Stomach smooth muscle (tissue), 2 donors: ENCODE results near the gene TMEM97.

Experiments
- H3K27ac ChIP-seq: one replicate; pipeline ENCODE4 v1.7.0; 2013; ENCODE audit warnings: mild to moderate bottlenecking, low read length, inconsistent platforms
- H3K27me3 ChIP-seq, 2 donors: one replicate each; pipeline ENCODE4 v1.7.0; 2013; ENCODE audit warnings: low read length in 2 of 2; ENCODE audit not compliant: insufficient read depth in 2 of 2, control insufficient read depth in 1 of 2
- H3K36me3 ChIP-seq, 2 donors: one replicate each; pipeline ENCODE4 v1.7.0; 2013; ENCODE audit warnings: low read length in 2 of 2; ENCODE audit not compliant: control insufficient read depth in 2 of 2, insufficient read depth in 2 of 2
- H3K4me1 ChIP-seq: one replicate; pipeline ENCODE4 v1.7.0; 2013; ENCODE audit warnings: low read length; ENCODE audit not compliant: control insufficient read depth, insufficient read depth
- H3K4me3 ChIP-seq, 2 donors: one replicate each; pipeline ENCODE4 v1.7.0; 2013; ENCODE audit warnings: low read length in 2 of 2
- H3K9ac ChIP-seq, 2 donors: one replicate each; pipeline ENCODE4 v1.7.0; 2013; ENCODE audit warnings: low read length in 2 of 2, mild to moderate bottlenecking in 1 of 2
- H3K9me3 ChIP-seq, 2 donors: one replicate each; pipeline ENCODE4 v1.7.0; 2013; ENCODE audit warnings: low read length in 2 of 2; ENCODE audit not compliant: control insufficient read depth in 2 of 2
- donor health status: healthy.
- donor health status: Pancreatic carcinoma.

Gene TMEM97

DNA sequence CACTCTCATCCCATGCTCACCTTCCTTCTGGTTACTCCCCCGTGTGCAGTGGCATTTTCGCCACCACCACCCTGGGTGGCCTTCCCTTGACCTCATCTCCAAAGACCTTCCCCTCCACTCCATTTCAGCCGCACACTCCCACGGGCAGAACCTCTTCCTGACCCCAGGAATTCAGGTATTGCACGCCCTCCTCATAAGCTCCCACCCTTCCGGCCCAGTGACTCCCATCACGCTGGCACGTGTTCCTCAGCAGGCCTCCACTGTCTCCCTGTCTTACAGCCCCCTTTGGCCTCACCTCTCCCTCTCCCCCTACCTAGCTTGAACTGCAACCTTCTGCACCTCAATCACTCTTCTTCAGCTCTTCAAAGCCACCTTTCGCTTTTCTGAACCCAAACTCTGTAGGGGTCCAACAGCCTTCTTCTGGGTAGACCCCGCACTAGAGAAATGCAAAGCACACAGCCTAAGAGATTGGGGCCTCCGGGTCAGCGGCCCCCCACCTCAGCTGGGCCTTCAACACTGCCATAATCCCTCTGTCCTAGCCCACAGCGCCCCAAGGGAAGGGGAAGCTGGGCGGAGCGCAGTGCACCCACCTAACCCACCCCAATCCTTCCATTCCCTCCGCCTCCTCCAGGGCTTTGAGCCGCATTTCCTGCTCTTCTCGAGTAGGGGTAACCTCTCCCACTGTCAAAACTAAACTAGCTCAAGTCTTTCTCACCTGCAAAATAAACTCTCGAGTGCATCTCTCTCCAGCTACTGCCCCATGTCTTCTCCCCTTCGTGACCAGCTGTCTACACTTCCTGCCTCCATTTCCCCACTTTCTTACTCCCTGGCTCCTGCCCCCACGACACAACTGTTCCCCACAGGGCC is 1.7 kb upstream of the TMEM97 start:
- H3K27me3 ChIP-seq: no peaks in the 10 kb centered on the region
- no peaks in the 10 kb centered on the region for H3K9me3 ChIP-seq
- H3K9ac ChIP-seq: no peak overlapping the region
- no peak overlapping the region for H3K4me3 ChIP-seq
- no peaks in the 10 kb centered on the region for H3K36me3 ChIP-seq
- H3K4me1 ChIP-seq: peaks cover 21% of the 10 kb centered on the region
- H3K27ac ChIP-seq: no peak overlapping the region

DNA sequence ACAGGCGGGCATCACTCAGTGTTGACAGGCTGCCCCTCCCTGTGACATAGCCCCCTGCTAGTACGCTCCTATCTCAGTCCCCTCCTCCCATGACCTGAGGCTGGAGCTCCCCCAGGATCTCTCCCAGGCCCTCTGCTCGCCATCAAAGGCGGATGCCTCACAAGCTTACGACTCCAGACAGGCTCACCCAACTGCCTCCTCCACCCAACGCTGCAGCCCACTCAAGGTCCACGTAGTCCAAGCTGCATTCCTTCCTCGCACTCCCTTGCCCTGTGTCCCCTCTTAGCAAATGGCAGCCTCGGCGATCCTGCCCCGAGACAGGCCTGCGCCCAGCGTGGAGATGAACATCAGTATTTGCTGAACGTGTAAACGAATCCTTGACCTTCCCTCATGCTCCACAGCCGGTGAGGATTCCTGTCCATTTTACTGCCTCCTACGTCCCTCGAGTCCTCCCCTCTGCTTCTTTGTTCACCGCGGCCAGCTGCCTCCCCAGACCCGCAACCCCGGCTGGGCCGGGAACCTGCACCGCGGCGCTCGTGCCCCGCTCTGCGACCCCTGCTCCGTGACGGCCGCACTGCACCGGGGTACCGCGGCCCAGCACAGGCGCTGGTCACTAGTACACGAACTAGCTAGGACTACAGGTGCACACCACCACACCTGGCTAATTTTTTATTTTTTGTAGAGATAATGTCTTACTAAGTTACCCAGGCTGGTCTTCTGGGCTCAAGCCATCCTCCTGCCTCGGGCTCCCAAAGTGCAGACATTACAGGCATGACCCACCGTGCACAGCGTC is 838 bp upstream of the TMEM97 start:
- Histone ChIP-seq H3K36me3 (no peaks in the 10 kb centered on the region), H3K9ac (peak overlapping the region; percentile 36 to 43), H3K9me3 (no peaks in the 10 kb centered on the region), H3K27ac (no peak overlapping the region), H3K27me3 (no peaks in the 10 kb centered on the region), H3K4me1 (peaks cover 21% of the 10 kb centered on the region), H3K4me3 (peak overlapping the region; percentile 73 to 81)

DNA sequence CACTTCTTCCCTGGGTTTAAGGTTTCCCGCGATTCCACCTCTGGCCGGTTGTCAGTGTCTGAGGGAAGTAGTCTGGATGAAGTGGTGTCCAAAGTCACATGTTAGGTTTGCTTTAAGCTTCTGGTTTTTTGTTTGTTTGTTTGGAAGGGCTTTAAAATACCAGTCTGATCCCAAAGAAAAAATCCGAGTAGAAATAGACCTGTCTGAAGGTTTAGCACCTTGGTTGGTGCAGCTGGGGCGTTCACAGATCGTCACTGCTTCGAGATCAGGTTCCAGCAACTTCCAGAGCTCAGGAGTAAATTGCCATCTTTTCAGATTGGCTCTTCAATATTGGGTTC is 567 bp downstream of the TMEM97 start:
- no peaks in the 10 kb centered on the region for H3K27me3 ChIP-seq
- H3K9ac ChIP-seq: peak overlapping the region; percentile 51 to 76
- H3K4me3 ChIP-seq: peak overlapping the region; percentile 60 to 81
- no peaks in the 10 kb centered on the region for H3K36me3 ChIP-seq
- H3K9me3 ChIP-seq: no peaks in the 10 kb centered on the region
- peak overlapping the region; percentile 75 for H3K27ac ChIP-seq
- peaks cover 21% of the 10 kb centered on the region for H3K4me1 ChIP-seq

DNA sequence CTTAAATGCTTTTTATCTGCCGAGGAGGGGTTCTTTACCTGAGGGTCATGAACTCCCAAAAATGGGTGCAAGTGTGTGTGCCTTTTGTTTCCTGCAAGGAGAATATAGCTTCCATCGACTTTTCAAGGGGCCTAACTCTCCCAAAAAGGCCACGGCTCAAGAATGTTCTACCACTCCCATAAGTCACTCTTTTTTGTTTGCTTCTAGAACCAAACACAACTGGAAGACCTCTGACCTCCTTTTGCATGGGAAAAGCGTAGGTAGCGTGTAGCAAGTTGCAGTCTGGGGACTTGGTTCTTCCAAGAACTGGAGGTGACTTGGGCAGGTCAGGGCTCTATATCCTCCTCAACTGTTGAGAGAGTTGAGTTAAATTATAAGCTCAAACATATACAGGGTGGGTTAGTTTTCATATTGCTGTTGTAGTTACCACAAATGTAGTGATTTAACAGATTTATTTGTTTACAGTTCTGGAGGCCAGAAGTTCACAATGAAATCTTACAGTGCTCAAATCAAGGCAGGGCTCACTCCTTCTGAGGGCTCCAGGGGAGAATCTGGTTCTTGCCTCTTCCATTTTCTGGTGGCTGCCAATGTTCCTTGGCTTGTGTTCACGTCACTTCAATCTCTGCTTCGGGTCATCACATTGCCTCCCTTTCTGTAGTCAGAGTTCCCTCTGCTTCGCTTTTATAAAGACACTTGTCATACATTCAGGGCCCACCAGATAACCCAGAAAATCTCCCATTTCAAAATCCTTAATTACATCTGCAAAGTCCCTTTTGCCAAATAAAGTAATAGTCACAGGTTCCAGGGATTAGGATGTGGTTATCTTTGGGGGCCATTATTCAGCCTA is 1.4 kb downstream of the TMEM97 start:
- no peak overlapping the region for H3K9ac ChIP-seq

DNA sequence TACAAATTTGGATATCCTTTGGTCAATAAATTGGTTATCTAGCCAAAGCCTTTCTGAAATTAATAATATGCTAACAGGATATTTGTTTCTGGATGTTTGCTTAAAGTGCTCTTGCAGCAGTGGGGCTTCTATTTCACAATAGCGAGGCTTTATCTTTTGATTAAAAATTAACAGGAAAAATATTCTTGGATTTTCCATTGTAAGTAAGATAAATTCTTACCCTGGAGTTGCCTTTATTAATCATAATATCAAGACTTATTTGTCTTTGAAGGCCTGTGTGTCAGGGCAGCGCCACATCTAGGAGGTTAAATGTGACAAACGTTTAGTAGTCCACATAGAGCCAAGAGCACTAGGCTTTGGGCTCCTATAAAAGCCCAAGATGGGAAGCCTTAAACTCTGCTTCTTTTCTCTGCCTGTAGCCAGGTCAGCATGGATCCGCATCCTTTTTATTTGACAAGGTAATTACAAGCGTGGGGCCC is 5.3 kb downstream of the TMEM97 start:
- H3K4me3 ChIP-seq: no peak overlapping the region
- H3K27me3 ChIP-seq: no peaks in the 10 kb centered on the region
- peaks cover 12 to 17% of the 10 kb centered on the region in 2 donors for H3K36me3 ChIP-seq
- H3K9ac ChIP-seq: no peak overlapping the region
- peaks cover 9% of the 10 kb centered on the region for H3K4me1 ChIP-seq
- no peak overlapping the region for H3K27ac ChIP-seq
- no peaks in the 10 kb centered on the region for H3K9me3 ChIP-seq

More for the DNA sequence above, 1.4 kb downstream of the TMEM97 start:
- H3K27me3 ChIP-seq: no peaks in the 10 kb centered on the region
- no peaks in the 10 kb centered on the region for H3K36me3 ChIP-seq
- H3K4me1 ChIP-seq: peaks cover 21% of the 10 kb centered on the region
- H3K27ac ChIP-seq: no peak overlapping the region
- H3K9me3 ChIP-seq: no peaks in the 10 kb centered on the region
- H3K4me3 ChIP-seq: peak overlapping the region in 1 of 2 donors; percentile 81

DNA sequence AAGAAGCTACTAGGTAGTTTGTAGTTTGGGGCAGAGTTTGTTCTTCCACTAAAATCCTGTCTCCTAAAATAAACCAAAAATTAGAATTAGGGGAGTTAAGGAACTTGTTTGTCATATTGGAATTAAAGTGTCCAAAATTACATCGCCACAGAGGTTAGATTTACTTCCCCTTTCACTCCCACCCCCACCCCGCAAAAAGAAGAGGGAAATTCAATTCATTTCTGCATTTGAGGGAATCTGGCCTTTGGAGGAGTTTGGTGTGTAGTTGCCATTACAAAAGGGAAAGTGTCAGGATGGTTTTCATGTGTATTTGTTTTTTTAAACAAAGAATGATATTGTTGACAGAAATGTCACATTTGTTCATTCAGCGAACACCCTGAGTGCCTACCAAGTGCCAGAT is 5.8 kb downstream of the TMEM97 start:
- Histone ChIP-seq H3K9ac (no peak overlapping the region), H3K36me3 (peaks cover 13 to 19% of the 10 kb centered on the region in 2 donors), H3K4me1 (peaks cover 4% of the 10 kb centered on the region), H3K27ac (no peak overlapping the region), H3K9me3 (no peaks in the 10 kb centered on the region), H3K4me3 (no peak overlapping the region), H3K27me3 (no peaks in the 10 kb centered on the region)

DNA sequence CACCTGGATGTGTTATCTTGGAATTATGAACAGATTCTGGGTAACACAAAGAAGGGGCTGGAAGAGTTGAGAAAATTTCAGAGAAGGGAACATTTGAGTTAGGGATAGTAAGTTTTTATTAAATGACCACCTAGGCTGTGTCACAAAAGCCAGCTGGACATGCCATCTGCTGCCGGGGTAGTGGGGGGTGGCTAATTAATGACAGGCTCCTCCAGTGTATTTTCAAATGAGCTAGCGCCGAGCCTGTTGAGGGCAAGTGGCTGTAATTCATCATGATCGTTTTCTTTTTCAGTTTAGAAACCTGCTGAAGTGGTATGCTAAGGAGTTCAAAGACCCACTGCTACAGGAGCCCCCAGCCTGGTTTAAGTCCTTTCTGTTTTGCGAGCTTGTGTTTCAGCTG is 6.2 kb downstream of the TMEM97 start:
- H3K4me1 ChIP-seq: peaks cover under 1% of the 10 kb centered on the region
- H3K27ac ChIP-seq: no peak overlapping the region
- H3K27me3 ChIP-seq: no peaks in the 10 kb centered on the region
- no peaks in the 10 kb centered on the region for H3K9me3 ChIP-seq
- no peak overlapping the region for H3K4me3 ChIP-seq
- peaks cover 13 to 19% of the 10 kb centered on the region in 2 donors for H3K36me3 ChIP-seq
- no peak overlapping the region for H3K9ac ChIP-seq

DNA sequence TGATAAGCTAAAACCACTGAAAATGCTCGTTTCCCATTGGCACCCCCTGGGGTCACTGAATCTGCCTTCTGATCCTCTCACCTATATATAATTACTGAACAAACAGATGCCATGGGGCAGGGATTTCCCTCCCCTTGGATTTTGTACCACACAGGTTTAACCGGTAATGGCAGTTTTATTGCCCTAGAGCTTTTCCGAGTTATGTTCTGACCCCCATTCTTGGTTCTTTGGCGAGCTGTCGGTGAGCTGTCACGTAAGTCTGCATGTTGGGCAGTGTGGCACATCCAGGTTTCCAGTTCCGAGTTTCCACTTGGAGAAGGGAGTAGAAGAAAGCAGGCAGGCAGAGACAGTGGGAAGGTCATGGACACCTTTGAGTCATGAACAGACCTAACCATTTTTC is 7.1 kb downstream of the TMEM97 start:
- Histone ChIP-seq H3K4me1 (no peaks in the 10 kb centered on the region), H3K36me3 (peaks cover 14 to 19% of the 10 kb centered on the region in 2 donors), H3K9me3 (no peaks in the 10 kb centered on the region), H3K27me3 (no peaks in the 10 kb centered on the region), H3K9ac (no peak overlapping the region), H3K4me3 (no peak overlapping the region), H3K27ac (no peak overlapping the region)

DNA sequence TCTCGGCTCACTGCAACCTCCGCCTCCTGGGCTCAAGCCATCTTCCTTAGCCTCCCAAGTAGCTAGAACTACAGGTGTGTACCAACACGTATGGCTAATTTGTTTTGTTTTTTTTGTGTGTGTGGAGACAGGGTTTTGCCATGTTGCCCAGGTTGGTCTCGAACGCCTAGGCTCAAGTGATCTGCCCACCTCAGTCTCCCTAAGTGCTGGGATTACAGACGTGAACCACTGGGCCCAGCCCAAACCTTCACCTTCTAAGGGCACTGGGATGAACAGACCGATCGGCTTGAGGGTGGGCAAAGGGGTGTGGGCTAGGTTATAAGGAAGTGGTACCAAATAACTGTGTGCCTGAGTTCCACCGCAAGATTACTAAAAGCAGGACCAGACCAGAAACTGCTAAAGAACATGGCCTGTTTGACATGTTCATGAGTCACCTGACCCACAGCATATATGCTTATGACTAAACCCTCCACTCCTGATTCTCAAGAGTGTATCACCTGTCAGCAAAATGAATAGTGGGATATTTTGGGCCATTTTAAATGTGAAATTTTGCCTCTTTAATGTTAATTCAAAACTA is 8.1 kb downstream of the TMEM97 start:
- peaks cover 24 to 29% of the 10 kb centered on the region in 2 donors for H3K36me3 ChIP-seq
- no peaks in the 10 kb centered on the region for H3K9me3 ChIP-seq
- H3K4me3 ChIP-seq: no peak overlapping the region
- H3K4me1 ChIP-seq: no peaks in the 10 kb centered on the region
- no peak overlapping the region for H3K9ac ChIP-seq
- no peaks in the 10 kb centered on the region for H3K27me3 ChIP-seq
- no peak overlapping the region for H3K27ac ChIP-seq

DNA sequence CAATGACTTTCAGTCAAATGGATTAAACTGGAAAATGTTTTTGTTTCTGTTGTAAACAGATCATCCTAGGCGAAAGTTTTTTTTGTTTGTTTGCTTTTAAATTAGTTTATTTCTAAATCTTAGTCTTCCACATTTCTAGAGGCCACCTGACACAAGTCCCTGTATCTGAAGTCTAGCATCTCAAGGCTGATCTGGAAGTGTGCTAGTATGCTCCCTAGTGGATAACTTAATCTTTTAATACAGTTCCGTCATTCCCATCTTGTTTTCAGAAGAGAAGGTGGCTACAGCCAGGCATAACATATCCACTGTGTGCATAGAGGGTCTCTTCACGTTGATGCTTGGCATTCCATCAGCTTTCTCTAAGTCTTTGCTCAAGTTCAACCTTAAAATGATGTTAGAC is 8.7 kb downstream of the TMEM97 start:
- Histone ChIP-seq H3K27me3 (no peaks in the 10 kb centered on the region), H3K27ac (no peak overlapping the region), H3K9ac (no peak overlapping the region), H3K36me3 (peaks cover 24 to 30% of the 10 kb centered on the region in 2 donors), H3K4me3 (no peak overlapping the region), H3K4me1 (no peaks in the 10 kb centered on the region), H3K9me3 (no peaks in the 10 kb centered on the region)
